Gastrocnemius medialis (tissue), 4 donors: Measurements from ENCODE around the gene C9orf40.

Source experiments
- CTCF ChIP-seq, 5 experiments: fragments of 450-650 bp in 3 of 5; fragments of 200-600 bp in 2 of 5; sonication (generic) in 2 of 5; IDR thresholded peaks in 4 of 5; conservative IDR thresholded peaks in 1 of 5; 1 replicate in 4 of 5; 2 replicates in 1 of 5; pipeline ENCODE4 v1.5.1; 2016 to 2019; ENCODE audit warnings: antibody characterized with exemption in 5 of 5, mild to moderate bottlenecking in 3 of 5, moderate library complexity in 3 of 5
- POLR2A ChIP-seq, 2 donors: fragments of 450-650 bp; IDR thresholded peaks; one replicate each; pipeline ENCODE4 v1.6.1; 2017; ENCODE audit warnings: antibody characterized with exemption in 2 of 2, mild to moderate bottlenecking in 2 of 2, moderate library complexity in 2 of 2

- TF ChIP-seq CTCF (IDR thresholded peaks at IDR 0.05 in 4 of 5, conservative IDR thresholded peaks at IDR 0.05 in 1 of 5), result no peak
- TF ChIP-seq POLR2A (IDR thresholded peaks at IDR 0.05), result no peak
Observed at GRCh38 chr9:74949859-74950855, 2.6 kb downstream of the C9orf40 start.
